Fibroblast of upper back skin (primary cell): ENCODE measurements around the gene CACNA2D2.

Experiments
- DNase-seq: peaks from one replicate; pipeline ENCODE4 v3.0.0-alpha.2; 2013

Gene CACNA2D2

GRCh38 chr3:50419595-50420370 is 83.7 kb downstream of the CACNA2D2 start:
- no peak for DNase-seq

- DNase-seq: peak; percentile 69
Observed at GRCh38 chr3:50418850-50419249, 84.6 kb downstream of the CACNA2D2 start.

GRCh38 chr3:50417637-50418033 is 85.8 kb downstream of the CACNA2D2 start:
- DNase-seq: no peak

- no peak for DNase-seq
Observed at GRCh38 chr3:50416736-50417636, 86.4 kb downstream of the CACNA2D2 start.

DNA sequence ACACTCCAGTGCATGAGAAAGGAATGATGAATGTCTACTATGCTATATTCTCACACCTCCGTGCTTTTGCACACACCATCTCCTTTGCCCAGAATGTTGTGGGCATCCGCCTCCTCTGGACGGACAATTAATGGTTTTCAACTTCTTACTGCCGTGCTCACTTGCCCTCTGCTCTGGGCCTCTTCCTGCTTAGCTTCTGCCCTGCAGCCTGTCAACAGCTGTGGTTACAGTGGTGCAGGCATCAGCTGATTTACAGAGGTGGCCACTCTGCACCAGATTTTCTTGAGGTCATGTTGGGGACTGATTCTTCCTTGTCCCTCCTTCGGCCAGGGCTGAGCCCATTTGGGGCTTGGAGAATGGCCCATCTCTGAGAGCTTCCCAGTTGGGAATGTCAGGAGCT is 87.6 kb downstream of the CACNA2D2 start:
- no peak for DNase-seq

GRCh38 chr3:50415061-50415460 is 88.4 kb downstream of the CACNA2D2 start:
- DNase-seq: no peak

DNA sequence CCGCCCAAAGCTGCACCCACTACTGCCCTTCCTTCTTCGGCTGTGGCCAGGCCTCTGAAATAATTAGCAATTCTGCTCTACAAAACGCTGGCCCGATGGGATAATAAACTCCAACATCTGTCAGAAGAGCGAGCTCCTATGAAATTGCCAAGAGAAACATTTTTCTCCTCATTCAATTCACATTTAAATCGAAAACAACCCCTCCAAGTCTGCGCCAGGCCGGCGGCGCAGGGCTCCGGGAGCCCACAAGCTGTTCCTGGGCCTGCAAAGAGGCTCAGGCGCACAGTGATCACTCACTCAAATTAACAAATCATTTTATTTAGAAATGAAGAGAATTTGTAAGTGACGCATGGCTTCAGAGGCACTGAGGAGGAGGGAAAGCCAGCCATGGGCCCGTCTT is 88.8 kb downstream of the CACNA2D2 start:
- no peak for DNase-seq

DNA sequence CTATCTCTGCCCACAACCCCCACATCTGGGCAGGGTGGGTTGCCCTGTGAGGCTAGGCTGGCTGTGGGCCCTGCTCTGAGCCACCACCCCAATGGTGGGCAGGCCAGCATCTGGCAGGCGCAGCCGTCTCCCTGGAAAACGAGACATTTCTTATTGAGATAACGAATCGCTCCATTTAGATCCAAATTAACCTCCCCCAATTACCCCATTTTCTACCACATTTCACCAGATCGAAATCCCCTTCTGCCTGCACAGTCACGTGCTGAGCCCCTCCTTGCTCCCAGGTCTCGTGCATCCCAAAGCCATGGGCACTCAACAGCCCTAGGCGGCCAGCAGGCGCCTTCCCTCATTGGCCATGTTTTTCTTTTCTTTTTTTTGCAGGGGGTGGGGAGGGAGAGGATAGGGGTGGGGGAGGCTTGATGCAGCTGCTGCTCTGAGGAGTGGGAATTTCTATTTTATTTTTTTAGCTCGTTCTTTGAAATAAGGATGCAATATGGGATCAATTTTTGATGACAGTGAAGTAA is 91.1 kb downstream of the CACNA2D2 start:
- DNase-seq: no peak

DNA sequence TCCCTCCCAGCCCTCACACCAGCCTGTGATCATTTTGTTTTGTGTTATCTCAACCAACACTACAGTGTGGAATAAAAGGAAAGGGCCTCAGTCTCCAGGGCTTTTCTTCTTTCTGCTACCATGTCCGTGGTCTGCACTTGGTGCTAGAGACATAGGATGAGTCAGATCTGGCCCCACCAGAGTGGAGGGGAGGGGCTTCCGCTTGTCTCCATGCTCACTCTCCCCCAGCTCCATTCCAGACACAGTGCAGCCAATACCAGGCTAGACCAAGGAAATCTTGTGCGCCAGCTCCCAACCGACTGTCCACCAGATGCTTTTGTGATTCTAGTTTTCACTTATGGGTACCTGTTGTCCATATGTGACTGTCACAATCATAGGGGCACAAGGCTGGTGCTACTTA is 92.2 kb downstream of the CACNA2D2 start:
- peak; percentile 27 for DNase-seq

- DNase-seq: no peak
Observed at GRCh38 chr3:50410608-50411139, 92.8 kb downstream of the CACNA2D2 start.

DNA sequence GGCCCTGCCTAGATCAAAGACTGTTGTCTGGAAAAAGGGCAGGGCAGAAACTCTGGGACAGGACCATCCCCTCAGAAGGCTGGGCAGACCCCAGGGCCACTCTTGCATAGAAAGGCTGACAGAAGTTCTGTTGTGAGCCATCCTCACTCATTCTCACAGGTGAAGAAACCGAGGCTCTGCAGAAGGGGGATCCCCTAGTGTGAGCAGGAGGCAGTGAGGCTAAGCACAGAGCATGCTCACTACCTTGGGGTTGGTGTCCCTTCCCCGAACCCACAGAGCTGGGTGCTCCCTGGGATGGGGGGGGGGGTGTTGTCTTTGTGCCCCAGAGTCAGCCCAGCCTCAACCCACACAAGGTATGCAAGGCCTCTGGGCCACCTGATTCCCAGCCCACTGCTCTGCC is 93.2 kb downstream of the CACNA2D2 start:
- no peak for DNase-seq

- DNase-seq: no peak
Observed at GRCh38 chr3:50408443-50408944, 94.9 kb downstream of the CACNA2D2 start.

DNA sequence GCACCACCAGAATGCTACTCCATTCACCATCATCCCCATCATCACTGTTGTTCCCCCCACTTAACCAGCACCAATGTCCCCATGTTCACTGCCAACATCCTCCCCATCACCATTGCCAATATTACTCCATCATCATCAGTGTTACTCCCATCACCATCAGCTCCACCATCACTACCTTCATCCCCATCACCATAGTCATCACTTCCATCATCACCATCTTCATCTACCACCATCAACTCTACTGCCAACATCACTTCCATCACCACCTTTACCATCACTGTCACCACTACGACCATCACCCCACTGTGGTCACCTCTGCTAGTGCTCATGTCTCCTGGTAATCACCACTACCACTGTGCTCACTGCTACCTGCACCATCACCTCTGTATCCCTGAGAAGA is 96.9 kb downstream of the CACNA2D2 start:
- no peak for DNase-seq

DNA sequence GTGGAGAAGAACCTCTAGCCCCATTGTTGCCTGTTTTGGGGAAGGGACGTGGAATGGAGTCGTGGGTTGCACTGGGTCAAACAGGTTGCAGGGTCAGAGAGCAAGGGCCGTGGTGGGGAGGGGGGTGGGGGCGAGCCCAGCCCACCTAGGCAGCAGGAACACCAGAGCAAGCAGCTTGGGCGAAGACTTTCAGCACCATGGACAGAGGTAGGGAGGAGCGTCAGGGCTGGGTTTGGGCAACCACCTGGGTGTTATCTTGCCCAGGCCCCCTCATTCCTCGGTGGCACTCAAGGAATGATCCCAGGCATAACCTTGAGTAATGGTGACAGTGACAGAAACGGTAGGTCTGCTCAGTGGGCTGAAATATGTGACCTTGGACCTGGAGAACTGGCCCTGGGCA is 98.2 kb downstream of the CACNA2D2 start:
- peak; percentile 16 for DNase-seq

- no peak for DNase-seq
Observed at GRCh38 chr3:50401978-50402595, 101.3 kb downstream of the CACNA2D2 start.

GRCh38 chr3:50396502-50396901 is 106.9 kb downstream of the CACNA2D2 start:
- no peak for DNase-seq

DNA sequence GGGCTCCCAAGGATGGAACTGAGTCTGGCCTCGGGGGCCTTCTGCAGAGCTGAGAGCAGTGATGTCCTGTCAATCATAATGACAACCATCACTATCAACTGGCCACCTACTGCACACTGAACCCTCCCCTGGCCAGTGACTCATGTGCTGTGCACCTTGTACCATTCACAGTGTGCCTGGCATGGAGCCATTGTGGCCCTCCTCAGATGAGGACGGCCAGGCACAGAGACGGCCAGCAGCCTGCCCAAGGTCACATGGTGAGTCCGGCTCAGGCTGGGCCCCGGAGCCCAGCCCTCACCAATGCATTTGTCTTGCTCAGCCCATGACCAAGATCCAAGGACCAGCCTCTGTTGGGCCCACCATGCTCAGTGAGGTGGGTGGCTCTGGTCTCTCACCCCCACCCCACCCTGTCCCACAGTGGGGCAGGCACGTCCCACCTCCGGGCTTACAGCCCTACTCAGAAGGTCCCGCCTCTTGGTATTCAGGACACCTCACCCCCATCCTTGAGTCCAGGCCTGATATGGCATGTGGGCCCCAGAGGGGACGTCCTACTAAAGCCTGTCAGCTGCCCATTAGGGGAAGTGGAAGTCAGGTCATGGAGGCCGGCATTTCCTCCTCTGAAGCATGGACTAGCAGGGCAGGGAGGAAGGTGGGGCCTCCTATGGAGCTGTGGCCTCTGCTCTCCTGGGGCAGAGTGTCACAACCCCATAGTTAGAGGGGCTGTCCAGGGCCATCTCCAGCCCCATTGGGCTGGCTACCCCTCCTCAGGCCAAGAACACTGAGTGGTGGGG is 108.2 kb downstream of the CACNA2D2 start:
- no peak for DNase-seq

GRCh38 chr3:50393061-50393460 is 110.4 kb downstream of the CACNA2D2 start:
- DNase-seq: no peak

GRCh38 chr3:50392101-50392715 is 111.2 kb downstream of the CACNA2D2 start:
- DNase-seq: no peak

DNA sequence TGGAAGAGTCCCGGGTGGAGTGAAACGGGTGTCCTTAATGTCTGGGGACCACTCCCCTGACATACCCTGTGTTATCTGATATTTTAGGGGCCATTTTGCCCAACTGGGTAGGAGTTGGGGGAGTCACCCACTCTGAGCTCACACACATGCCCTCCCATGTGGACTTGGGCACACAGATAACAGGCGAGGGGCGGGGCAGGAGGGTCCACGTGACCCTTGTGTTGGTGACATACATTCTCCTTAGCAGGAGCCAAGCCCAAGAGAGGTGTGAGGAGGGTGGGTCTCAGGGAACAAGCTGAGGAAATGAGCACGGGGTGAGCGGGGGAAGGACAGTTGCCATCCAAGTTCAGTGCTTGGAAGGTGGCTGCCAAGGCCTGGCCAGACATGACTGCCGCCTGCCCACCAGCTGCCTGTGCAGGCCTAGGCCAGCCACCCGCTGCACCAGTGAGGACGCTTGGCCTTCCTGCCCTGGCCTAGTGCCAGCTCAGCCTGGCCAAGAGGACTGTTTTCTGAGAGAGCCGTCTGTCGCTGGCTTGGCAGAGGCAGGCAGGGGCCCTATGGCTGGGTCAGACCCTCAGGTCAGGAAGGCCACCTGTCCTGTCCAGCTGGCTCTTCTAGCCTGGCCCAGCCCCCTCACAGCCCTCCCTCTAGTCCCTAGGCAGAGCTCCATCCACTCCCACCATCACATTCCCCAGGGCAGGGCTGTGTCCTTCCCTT is 112.8 kb downstream of the CACNA2D2 start:
- DNase-seq: no peak

- DNase-seq: no peak
Observed at GRCh38 chr3:50389414-50389767, 114.0 kb downstream of the CACNA2D2 start.
